Suprapubic skin (tissue), 3 donors: ENCODE data around the gene PLXND1.

Experiments
- EP300 ChIP-seq: sonication (generic); formaldehyde crosslinking; IDR thresholded peaks from one replicate; pipeline ENCODE4 v1.6.1; 2017; ENCODE audit warnings: antibody characterized with exemption
- POLR2A ChIP-seq, 2 donors: fragments of 450-650 bp; IDR thresholded peaks; one replicate each; pipeline ENCODE4 v1.6.1; 2017; ENCODE audit warnings: antibody characterized with exemption in 2 of 2, mild to moderate bottlenecking in 2 of 2, moderate library complexity in 2 of 2
- TF ChIP-seq, protein P1 (sequence below), 2 donors: fragments of 200-600 bp in 1 of 2; fragments of 450-650 bp in 1 of 2; sonication (generic) in 1 of 2; IDR thresholded peaks; one replicate each; pipeline ENCODE4 v1.5.1; 2016 to 2019; ENCODE audit warnings: antibody characterized with exemption in 2 of 2, mild to moderate bottlenecking in 1 of 2, moderate library complexity in 1 of 2

DNA sequence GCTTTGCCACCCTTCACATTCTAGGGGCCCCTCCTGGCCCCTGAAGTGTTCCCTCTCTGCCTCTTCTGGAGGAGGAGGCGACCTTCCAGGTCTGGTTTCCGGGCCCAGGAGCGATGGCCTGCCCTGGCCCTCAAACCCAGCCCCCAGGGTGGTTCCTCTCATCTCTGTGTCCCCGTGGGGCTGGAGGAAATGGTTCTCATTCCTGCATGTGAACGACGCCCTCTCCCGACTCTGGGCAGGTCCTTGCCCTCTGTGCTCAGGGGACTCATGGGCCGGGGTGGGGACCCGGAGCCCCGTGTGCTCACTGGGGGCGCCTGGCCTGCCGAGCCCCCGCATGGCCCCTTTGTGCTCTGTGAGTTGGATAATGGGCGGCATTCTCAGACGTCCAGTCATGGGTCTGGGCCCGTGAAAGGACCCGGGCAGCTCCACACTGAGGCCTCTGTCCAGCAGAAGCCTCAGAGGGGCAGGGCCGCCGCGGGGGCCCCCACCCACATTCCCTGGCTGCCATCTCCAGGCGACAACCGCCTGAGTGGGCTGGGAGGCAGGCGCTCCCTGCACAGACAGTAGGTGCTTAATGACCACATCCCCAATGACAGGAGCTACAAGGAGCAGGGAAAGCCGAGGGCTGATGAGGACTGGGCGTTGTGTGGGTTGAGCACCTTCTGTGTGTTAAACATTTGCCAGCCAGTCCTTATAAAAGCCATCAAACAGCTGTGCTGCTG, 5.5 kb upstream of the PLXND1 start:
- TF ChIP-seq POLR2A (IDR thresholded peaks at IDR 0.05) = no peak
- TF ChIP-seq, protein P1, sequence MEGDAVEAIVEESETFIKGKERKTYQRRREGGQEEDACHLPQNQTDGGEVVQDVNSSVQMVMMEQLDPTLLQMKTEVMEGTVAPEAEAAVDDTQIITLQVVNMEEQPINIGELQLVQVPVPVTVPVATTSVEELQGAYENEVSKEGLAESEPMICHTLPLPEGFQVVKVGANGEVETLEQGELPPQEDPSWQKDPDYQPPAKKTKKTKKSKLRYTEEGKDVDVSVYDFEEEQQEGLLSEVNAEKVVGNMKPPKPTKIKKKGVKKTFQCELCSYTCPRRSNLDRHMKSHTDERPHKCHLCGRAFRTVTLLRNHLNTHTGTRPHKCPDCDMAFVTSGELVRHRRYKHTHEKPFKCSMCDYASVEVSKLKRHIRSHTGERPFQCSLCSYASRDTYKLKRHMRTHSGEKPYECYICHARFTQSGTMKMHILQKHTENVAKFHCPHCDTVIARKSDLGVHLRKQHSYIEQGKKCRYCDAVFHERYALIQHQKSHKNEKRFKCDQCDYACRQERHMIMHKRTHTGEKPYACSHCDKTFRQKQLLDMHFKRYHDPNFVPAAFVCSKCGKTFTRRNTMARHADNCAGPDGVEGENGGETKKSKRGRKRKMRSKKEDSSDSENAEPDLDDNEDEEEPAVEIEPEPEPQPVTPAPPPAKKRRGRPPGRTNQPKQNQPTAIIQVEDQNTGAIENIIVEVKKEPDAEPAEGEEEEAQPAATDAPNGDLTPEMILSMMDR (IDR thresholded peaks at IDR 0.05) = no peak
- no peak for TF ChIP-seq EP300
